Measurements from ENCODE around the gene SMURF2. TPM values are rescaled to one million over a fixed set of nuclear protein-coding genes. Genes with fewer than 3 reads are reported as not detected.

Gene SMURF2
- polyA plus RNA-seq, 2 of the 4 experiments (the other 2 are of a cell fraction) = 16.7 to 26.3 TPM

DNA sequence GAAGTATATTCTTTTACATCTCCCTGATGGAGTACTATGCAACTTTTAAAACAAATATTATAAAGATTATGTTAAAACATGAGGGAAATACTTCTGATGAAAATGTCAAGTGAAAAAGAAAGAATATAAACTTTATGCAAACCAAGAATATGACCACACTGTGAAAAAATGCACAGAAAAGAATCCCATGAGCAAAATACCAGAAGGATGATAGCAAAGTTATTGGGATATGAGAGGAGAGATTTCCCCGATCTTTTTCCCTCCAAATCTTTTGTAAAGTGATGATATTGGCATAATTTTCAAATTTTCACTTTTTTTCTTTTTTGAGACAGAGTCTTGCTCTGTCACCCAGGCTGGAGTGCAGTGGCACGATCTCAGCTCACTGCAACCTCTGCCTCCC lies 36.6 kb upstream of the SMURF2 start:
- H3K4me2 ChIP-seq = no peak overlapping the region
- TF ChIP-seq ZFP36 (IDR thresholded peaks at IDR 0.05; ENCODE audit: borderline replicate concordance, partially characterized antibody) (no peak), MAFK (IDR thresholded peaks at IDR 0.05; ENCODE audit: partially characterized antibody) (peak; percentile 41)
- TF ChIP-seq, protein P1, sequence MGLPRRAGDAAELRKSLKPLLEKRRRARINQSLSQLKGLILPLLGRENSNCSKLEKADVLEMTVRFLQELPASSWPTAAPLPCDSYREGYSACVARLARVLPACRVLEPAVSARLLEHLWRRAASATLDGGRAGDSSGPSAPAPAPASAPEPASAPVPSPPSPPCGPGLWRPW (IDR thresholded peaks at IDR 0.05) = no peak
- FAIRE-seq (no peak), ATAC-seq (no peak), DNase-seq (ENCODE audit: low read depth in 1 of 2, low spot score in 1 of 2) (no peak)
- H3K4me1 ChIP-seq = peaks cover 39% of the 10 kb centered on the region
- CTCF ChIA-PET = interaction anchor here (1.3 to 2.0 kb wide), 2 partner anchors 13 to 50 kb away, joined by 4 to 5 read pairs; no protein-coding TSS in a partner anchor
- WGBS (ENCODE audit: missing lambda C conversion rate) = 91% methylated on average over 2 of the region's 2 CpGs
- 0 out of 3 replicates have a peak, but pooled peaks cover 3% of the 10 kb centered on the region for H3K9me3 ChIP-seq
- POLR2A ChIA-PET = no interaction called here
- no peak overlapping the region for H3K4me3 ChIP-seq
- no peak overlapping the region for H3K27ac ChIP-seq

DNA sequence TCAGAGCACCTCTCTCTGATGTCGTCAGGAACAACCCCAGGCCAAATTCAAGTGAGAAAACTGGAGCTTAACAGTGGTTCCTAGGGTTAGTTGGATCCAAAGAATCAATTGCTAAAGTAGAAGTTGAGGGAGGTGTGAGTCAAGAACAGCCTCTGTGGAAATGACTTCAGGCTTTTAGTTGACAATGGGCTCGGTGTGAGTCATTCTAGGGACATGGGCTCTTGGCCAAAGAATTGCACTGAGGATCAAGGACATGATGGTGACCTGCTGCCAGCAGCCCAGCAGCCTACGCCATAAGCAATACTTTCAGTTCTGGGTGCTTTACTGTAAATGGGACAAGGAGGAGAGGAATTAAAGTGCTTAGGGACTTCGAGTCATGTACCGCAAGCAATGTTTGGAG lies 32.1 kb upstream of the SMURF2 start:
- CTCF ChIA-PET = interaction anchor here (2.6 kb wide), 1 partner anchor 12 kb away, joined by 9 read pairs; no protein-coding TSS in a partner anchor
- peak; percentile 66 to 87 for DNase-seq (ENCODE audit: low read depth in 1 of 2, low spot score in 1 of 2)
- Histone ChIP-seq H3K4me1 (peaks cover 29% of the 10 kb centered on the region), H3K27ac (peak overlapping the region; percentile 37 to 71; a peak in 5 of 6 replicates), H3K4me3 (no peak overlapping the region), H3K4me2 (peak overlapping the region; percentile 52), H3K9me3 (no peaks in the 10 kb centered on the region)
- ATAC-seq = peak; percentile 75 to 82
- POLR2A ChIA-PET = no interaction called here
- WGBS (ENCODE audit: missing lambda C conversion rate) = 13% methylated on average over 5 of the region's 5 CpGs
- FAIRE-seq = peak; percentile 91
- TF ChIP-seq USF2 (IDR thresholded peaks at IDR 0.05) (no peak), GATA3 (IDR thresholded peaks at IDR 0.05; ENCODE audit: borderline replicate concordance) (0 out of 2 replicates have a peak, but pooled peaks have one; percentile 19), NPAS2 (CRISPR knock-in tag; IDR thresholded peaks at IDR 0.05; ENCODE audit: borderline replicate concordance) (no peak), ZNF302 (CRISPR knock-in tag; IDR thresholded peaks at IDR 0.05) (no peak), KDM1A (IDR thresholded peaks at IDR 0.05; ENCODE audit: low read depth) (no peak), HOXB13 (CRISPR knock-in tag; IDR thresholded peaks at IDR 0.05; ENCODE audit: low read depth) (no peak), CHD4 (IDR thresholded peaks at IDR 0.05; ENCODE audit: borderline replicate concordance) (no peak), FOSL2 (IDR thresholded peaks at IDR 0.05) (peak; percentile 72), FOSL2 (CRISPR knock-in tag; IDR thresholded peaks at IDR 0.05) (peak; percentile 88), RAD21 (conservative IDR thresholded peaks at IDR 0.05 in 1 of 2, IDR thresholded peaks at IDR 0.05 in 1 of 2) (peak in 1 of 2 experiments; percentile 15; a peak in 2 of 5 replicates), EP300 (IDR thresholded peaks at IDR 0.05) (no peak), JUNB (IDR thresholded peaks at IDR 0.05) (peak; percentile 50), CEBPB (IDR thresholded peaks at IDR 0.05) (peak; percentile 5 to 37; a peak in 1 of 4 replicates), ESRRA (IDR thresholded peaks at IDR 0.05; ENCODE audit: borderline replicate concordance, low read length) (no peak)
- TF ChIP-seq, protein P2, sequence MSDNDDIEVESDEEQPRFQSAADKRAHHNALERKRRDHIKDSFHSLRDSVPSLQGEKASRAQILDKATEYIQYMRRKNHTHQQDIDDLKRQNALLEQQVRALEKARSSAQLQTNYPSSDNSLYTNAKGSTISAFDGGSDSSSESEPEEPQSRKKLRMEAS (IDR thresholded peaks at IDR 0.05) = peak; percentile 50; the same call in 1 of the 2 replicates

DNA sequence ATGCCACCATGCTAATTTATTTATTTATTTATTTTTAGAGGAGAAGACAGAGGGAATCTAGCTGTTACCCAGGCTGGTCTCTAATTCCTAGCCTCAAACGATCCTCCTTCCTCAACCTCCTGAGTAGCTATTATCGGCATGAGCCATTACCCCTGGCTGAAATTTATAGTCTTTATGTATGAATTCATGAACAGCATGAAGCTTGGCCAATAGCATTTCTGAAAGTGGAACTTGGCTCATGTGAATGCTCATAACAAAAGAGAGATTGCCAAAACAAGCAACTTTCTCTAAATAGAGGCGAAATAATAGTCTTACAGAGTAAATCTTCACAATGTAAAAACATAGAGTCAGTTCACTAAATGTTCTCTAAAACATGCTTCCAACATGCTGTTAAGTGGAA lies 30.1 kb upstream of the SMURF2 start:
- TF ChIP-seq ZFP36 (IDR thresholded peaks at IDR 0.05; ENCODE audit: borderline replicate concordance, partially characterized antibody) (no peak), RNF2 (IDR thresholded peaks at IDR 0.05; ENCODE audit: borderline replicate concordance, low read depth) (no peak), POLR2AphosphoS2 (conservative IDR thresholded peaks at IDR 0.05; ENCODE audit: low read length) (no peak), CTCF (IDR thresholded peaks at IDR 0.05) (no peak), ZSCAN20 (CRISPR knock-in tag; IDR thresholded peaks at IDR 0.05) (no peak), HMGXB4 (CRISPR knock-in tag; IDR thresholded peaks at IDR 0.05; ENCODE audit: borderline replicate concordance) (no peak), JUN (IDR thresholded peaks at IDR 0.05) (no peak), PHF8 (IDR thresholded peaks at IDR 0.05; ENCODE audit: borderline replicate concordance, low read depth) (no peak), FOSB (CRISPR knock-in tag; IDR thresholded peaks at IDR 0.05) (no peak), ESRRA (IDR thresholded peaks at IDR 0.05; ENCODE audit: borderline replicate concordance, low read length) (no peak), CHD2 (IDR thresholded peaks at IDR 0.05; ENCODE audit: low read length, partially characterized antibody) (no peak), CHD4 (IDR thresholded peaks at IDR 0.05; ENCODE audit: borderline replicate concordance) (no peak), RFX5 (IDR thresholded peaks at IDR 0.05) (no peak)
- TF ChIP-seq, protein P1 (IDR thresholded peaks at IDR 0.05) = no peak
- FAIRE-seq (no peak), DNase-seq (ENCODE audit: low read depth in 1 of 2, low spot score in 1 of 2) (no peak), ATAC-seq (no peak)
- Histone ChIP-seq H3K4me2 (no peak overlapping the region), H3K4me1 (peaks cover 35% of the 10 kb centered on the region), H3K9me3 (no peaks in the 10 kb centered on the region), H3K27ac (0 out of 6 replicates have a peak overlapping the region, but pooled peaks of 1 of the 2 experiments have one; percentile 3), H3K4me3 (no peak overlapping the region)
- WGBS (ENCODE audit: missing lambda C conversion rate) = 93% methylated on average over 3 of the region's 3 CpGs
- ChIA-PET CTCF (interaction anchor here (0.7 to 2.6 kb wide), 4 partner anchors 10 to 383 kb away, joined by 3 to 9 read pairs (median 3); no protein-coding TSS in a partner anchor), POLR2A (no interaction called here)
